HepG2 (cell line): ENCODE measurements around the gene NFS1. TPM values are rescaled to one million over a fixed set of nuclear protein-coding genes. Genes with fewer than 3 reads are reported as not detected.

Experiments
- HDAC2 ChIP-seq: sonication (generic); formaldehyde crosslinking; IDR thresholded peaks from 2 replicates; pipeline ENCODE4 v1.4.0; 2020; ENCODE audit warnings: missing genetic modification reagents
- LBX2 ChIP-seq: sonication (generic); formaldehyde crosslinking; IDR thresholded peaks from 2 replicates; pipeline ENCODE4 v1.5.0; 2020; ENCODE audit warnings: missing genetic modification reagents, mild to moderate bottlenecking, borderline replicate concordance
- NFIB ChIP-seq: sonication (generic); formaldehyde crosslinking; IDR thresholded peaks from 2 replicates; pipeline ENCODE4 v1.9.0; 2021; ENCODE audit warnings: missing genetic modification reagents, mild to moderate bottlenecking, borderline replicate concordance
- RBAK ChIP-seq: sonication (generic); formaldehyde crosslinking; IDR thresholded peaks from 2 replicates; pipeline ENCODE4 v1.5.1; 2020; ENCODE audit warnings: mild to moderate bottlenecking, missing genetic modification reagents
- RBM39 ChIP-seq: fragments of 200-400 bp; formaldehyde crosslinking; IDR thresholded peaks from one replicate; pipeline ENCODE4 v1.6.1; 2018; ENCODE audit warnings: antibody characterized with exemption, mild to moderate bottlenecking, low read depth, low read length; ENCODE audit not compliant: poor library complexity, severe bottlenecking
- SNAPC5 ChIP-seq: sonication (generic); formaldehyde crosslinking; IDR thresholded peaks from 2 replicates; pipeline ENCODE4 v1.8.1; 2023; ENCODE audit warnings: mild to moderate bottlenecking, missing genetic modification reagents, borderline replicate concordance
- TBP ChIP-seq: sonication (generic); formaldehyde crosslinking; IDR thresholded peaks from 2 replicates; pipeline ENCODE4 v1.5.0; 2020; ENCODE audit warnings: missing genetic modification reagents
- UBTF ChIP-seq: sonication (generic); formaldehyde crosslinking; IDR thresholded peaks from 2 replicates; pipeline ENCODE4 v1.4.0; 2020; ENCODE audit warnings: mild to moderate bottlenecking, missing genetic modification reagents
- ZBTB2 ChIP-seq: sonication (generic); formaldehyde crosslinking; IDR thresholded peaks from 2 replicates; pipeline ENCODE4 v1.8.0; 2022; ENCODE audit warnings: low read depth, missing genetic modification reagents
- ZNF460 ChIP-seq: sonication (generic); formaldehyde crosslinking; IDR thresholded peaks from 2 replicates; pipeline ENCODE4 v1.5.1; 2020; ENCODE audit warnings: missing genetic modification reagents, mild to moderate bottlenecking, borderline replicate concordance
- ZNF576 ChIP-seq: sonication (generic); formaldehyde crosslinking; IDR thresholded peaks from 2 replicates; pipeline ENCODE4 v1.4.0; 2020; ENCODE audit warnings: mild to moderate bottlenecking, missing genetic modification reagents
- polyA plus RNA-seq, 8 experiments: library from polyadenylated mRNA; depleted of rRNA in 3 of 8; stranded (reverse) in 7 of 8; unstranded in 1 of 8; fragments of >200 nt; fragmentation: Illumina TruSeq in 4 of 8; extraction: Trizol in 4 of 8; gene quantifications; 2 replicates each; pipeline versions ENCODE4 v1.2.1 to v1.2.3, GENCODE V29; 2011 to 2016; ENCODE audit warnings: low read depth in 4 of 8, missing spikeins in 1 of 8, mixed read lengths in 1 of 8; ENCODE audit not compliant: insufficient read depth in 1 of 8
- total RNA-seq, 5 experiments: library from RNA; depleted of rRNA; stranded (reverse); fragments of >200 nt; fragmentation: Illumina TruSeq; extraction: Trizol; gene quantifications; 2 replicates each; pipeline ENCODE4 v1.2.3, GENCODE V29; 2016; ENCODE audit warnings: low read depth in 1 of 5
- TF ChIP-seq, protein P1 (sequence below): sonication (generic); formaldehyde crosslinking; IDR thresholded peaks from 2 replicates; pipeline ENCODE4 v1.4.0; 2020; ENCODE audit warnings: mild to moderate bottlenecking, missing genetic modification reagents
- TF ChIP-seq, protein P2 (sequence below): sonication (generic); formaldehyde crosslinking; IDR thresholded peaks from 2 replicates; pipeline ENCODE4 v1.4.0; 2020; ENCODE audit warnings: mild to moderate bottlenecking, missing genetic modification reagents
- TF ChIP-seq, protein P3 (sequence below): sonication (generic); formaldehyde crosslinking; IDR thresholded peaks from 2 replicates; pipeline ENCODE4 v1.9.0; 2021; ENCODE audit warnings: missing genetic modification reagents, mild to moderate bottlenecking, borderline replicate concordance

The NFS1 gene
- total and polyA plus RNA-seq, 2 of the 13 experiments (the other 11 are each of a cell fraction or from before 2014, with no cell fraction given): 65.9 to 88.1 TPM

DNA sequence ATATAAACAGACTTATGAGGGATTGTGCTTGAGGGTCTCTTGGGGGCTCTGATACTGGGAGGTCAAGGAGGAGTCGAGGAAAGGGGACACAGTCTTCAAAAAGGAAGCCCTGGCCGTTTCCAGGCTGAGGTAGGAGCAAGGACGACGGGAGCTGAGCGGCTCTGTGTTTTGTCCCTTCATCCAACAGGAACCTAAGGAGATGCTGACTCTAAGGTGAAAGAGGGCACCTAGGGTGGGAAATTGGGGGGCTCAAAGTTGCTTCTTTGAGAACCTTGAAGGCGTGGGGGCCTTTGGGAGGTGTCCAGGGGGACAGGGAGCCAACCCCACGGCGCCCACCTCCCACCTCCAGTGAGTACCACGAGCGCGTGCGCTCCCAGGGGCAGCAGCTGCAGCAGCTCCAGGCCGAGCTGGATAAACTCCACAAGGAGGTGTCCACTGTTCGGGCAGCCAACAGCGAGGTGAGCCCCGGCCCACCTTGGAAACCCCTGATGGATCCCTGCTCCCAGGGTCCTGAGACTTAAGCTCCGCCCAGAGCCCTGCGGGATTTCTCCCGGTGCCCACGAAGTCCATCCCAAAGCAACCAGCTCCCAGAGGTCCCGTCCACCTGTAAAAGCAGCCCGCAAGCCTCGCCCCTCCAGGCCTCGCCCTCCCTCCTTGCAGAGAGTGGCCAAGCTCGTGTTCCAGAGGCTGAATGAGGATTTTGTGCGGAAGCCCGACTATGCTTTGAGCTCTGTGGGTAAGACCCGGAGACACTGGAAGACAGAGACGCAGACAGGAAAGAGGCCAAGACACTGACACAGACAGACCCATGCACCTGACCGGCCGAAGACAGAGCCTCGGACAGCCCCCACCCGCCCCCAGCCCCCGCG is 80.7 kb downstream of the NFS1 start (continued):
- TF ChIP-seq ZNF460: no peak
- TF ChIP-seq, protein P1, sequence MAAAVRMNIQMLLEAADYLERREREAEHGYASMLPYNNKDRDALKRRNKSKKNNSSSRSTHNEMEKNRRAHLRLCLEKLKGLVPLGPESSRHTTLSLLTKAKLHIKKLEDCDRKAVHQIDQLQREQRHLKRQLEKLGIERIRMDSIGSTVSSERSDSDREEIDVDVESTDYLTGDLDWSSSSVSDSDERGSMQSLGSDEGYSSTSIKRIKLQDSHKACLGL: peak; percentile 61; the same call in 1 of the 2 replicates
- TF ChIP-seq RBAK (CRISPR knock-in tag): 0 out of 2 replicates have a peak, but pooled peaks have one; percentile 16
- peak; percentile 34; the same call in 1 of the 2 replicates for TF ChIP-seq HDAC2 (CRISPR knock-in tag)
- TF ChIP-seq ZNF576 (CRISPR knock-in tag): 0 out of 2 replicates have a peak, but pooled peaks have one; percentile 57
- no peak for TF ChIP-seq NFIB
- TF ChIP-seq, protein P2, sequence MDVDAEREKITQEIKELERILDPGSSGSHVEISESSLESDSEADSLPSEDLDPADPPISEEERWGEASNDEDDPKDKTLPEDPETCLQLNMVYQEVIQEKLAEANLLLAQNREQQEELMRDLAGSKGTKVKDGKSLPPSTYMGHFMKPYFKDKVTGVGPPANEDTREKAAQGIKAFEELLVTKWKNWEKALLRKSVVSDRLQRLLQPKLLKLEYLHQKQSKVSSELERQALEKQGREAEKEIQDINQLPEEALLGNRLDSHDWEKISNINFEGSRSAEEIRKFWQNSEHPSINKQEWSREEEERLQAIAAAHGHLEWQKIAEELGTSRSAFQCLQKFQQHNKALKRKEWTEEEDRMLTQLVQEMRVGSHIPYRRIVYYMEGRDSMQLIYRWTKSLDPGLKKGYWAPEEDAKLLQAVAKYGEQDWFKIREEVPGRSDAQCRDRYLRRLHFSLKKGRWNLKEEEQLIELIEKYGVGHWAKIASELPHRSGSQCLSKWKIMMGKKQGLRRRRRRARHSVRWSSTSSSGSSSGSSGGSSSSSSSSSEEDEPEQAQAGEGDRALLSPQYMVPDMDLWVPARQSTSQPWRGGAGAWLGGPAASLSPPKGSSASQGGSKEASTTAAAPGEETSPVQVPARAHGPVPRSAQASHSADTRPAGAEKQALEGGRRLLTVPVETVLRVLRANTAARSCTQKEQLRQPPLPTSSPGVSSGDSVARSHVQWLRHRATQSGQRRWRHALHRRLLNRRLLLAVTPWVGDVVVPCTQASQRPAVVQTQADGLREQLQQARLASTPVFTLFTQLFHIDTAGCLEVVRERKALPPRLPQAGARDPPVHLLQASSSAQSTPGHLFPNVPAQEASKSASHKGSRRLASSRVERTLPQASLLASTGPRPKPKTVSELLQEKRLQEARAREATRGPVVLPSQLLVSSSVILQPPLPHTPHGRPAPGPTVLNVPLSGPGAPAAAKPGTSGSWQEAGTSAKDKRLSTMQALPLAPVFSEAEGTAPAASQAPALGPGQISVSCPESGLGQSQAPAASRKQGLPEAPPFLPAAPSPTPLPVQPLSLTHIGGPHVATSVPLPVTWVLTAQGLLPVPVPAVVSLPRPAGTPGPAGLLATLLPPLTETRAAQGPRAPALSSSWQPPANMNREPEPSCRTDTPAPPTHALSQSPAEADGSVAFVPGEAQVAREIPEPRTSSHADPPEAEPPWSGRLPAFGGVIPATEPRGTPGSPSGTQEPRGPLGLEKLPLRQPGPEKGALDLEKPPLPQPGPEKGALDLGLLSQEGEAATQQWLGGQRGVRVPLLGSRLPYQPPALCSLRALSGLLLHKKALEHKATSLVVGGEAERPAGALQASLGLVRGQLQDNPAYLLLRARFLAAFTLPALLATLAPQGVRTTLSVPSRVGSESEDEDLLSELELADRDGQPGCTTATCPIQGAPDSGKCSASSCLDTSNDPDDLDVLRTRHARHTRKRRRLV (CRISPR knock-in tag): peak; percentile 37; the same call in 1 of the 2 replicates
- TF ChIP-seq, protein P3, sequence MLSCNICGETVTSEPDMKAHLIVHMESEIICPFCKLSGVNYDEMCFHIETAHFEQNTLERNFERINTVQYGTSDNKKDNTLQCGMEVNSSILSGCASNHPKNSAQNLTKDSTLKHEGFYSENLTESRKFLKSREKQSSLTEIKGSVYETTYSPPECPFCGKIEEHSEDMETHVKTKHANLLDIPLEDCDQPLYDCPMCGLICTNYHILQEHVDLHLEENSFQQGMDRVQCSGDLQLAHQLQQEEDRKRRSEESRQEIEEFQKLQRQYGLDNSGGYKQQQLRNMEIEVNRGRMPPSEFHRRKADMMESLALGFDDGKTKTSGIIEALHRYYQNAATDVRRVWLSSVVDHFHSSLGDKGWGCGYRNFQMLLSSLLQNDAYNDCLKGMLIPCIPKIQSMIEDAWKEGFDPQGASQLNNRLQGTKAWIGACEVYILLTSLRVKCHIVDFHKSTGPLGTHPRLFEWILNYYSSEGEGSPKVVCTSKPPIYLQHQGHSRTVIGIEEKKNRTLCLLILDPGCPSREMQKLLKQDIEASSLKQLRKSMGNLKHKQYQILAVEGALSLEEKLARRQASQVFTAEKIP: no peak
- 0 out of 2 replicates have a peak, but pooled peaks have one; percentile 16 for TF ChIP-seq ZBTB2
- TF ChIP-seq TBP (CRISPR knock-in tag): no peak
- no peak for TF ChIP-seq UBTF (CRISPR knock-in tag)
- no peak for TF ChIP-seq SNAPC5 (CRISPR knock-in tag)
- TF ChIP-seq RBM39: no peak
- TF ChIP-seq LBX2 (CRISPR knock-in tag): 0 out of 2 replicates have a peak, but pooled peaks have one; percentile 73
